K562 (cell line): ENCODE results near the gene REEP2. TPM values are rescaled to one million over a fixed set of nuclear protein-coding genes. Genes with fewer than 3 reads are reported as not detected.

Source experiments
- ATAC-seq: fragments of 200-7000 bp; cut with Tn5 transposase; 3 replicates; pipeline ENCODE4 v1.9.1; 2020; ENCODE audit warnings: moderate library complexity
- BruUV-seq: library from RNA; stranded (reverse); fragments of 400-500 nt; replicated peaks from 2 replicates; lab custom pipeline; 2021; lab: Mats Ljungman, UMichigan
- CTCF ChIA-PET: fragments of 300-600 bp; formaldehyde crosslinking; extraction: SDS; loops from one replicate; lab custom pipeline; 2021; ENCODE audit warnings: low intra/inter-chr PET ratio; lab: Yijun Ruan, JAX
- POLR2A ChIA-PET: fragments of 300-600, 350-650 bp; sonication (Branson Sonifier 250); formaldehyde crosslinking; extraction: SDS; loops from one replicate; lab custom pipeline; 2021; ENCODE audit warnings: antibody characterized with exemption, inconsistent platforms; lab: Yijun Ruan, JAX
- DNase-seq, 4 experiments: peaks; one replicate each; pipeline versions ENCODE4 v3.0.0 to v3.0.0-alpha.2; 2011 to 2018; ENCODE audit warnings: low spot score in 3 of 4, mixed read lengths in 3 of 4; ENCODE audit errors: extremely low read depth in 1 of 4
- FAIRE-seq: peaks from 2 replicates; lab custom pipeline; 2011; peaks lifted over from hg19 to GRCh38; lab: Jason Lieb, UNC
- H2AFZ ChIP-seq: 2 replicates; pipeline ENCODE4 v1.6.0; 2011; ENCODE audit warnings: low read depth, low read length, control low read depth, inconsistent platforms
- H3K27ac ChIP-seq: fragments of 200-600 bp; 3 replicates; pipeline ENCODE4 v1.8.0; 2011; ENCODE audit warnings: low read depth, mild to moderate bottlenecking, control low read depth, inconsistent platforms, low read length, moderate library complexity, mixed read lengths; ENCODE audit errors: extremely low read depth
- H3K27me3 ChIP-seq, 2 experiments: fragments of 300-600 bp in 1 of 2; 2 replicates in 1 of 2; 3 replicates in 1 of 2; pipeline versions ENCODE4 v1.6.0 to v1.8.0; 2011; ENCODE audit warnings: inconsistent platforms in 2 of 2, low read length in 2 of 2, mild to moderate bottlenecking in 1 of 2, mixed read lengths in 1 of 2, moderate library complexity in 1 of 2; ENCODE audit not compliant: control insufficient read depth in 2 of 2, insufficient read depth in 2 of 2
- H3K36me3 ChIP-seq: fragments of 300-600 bp; 3 replicates; pipeline ENCODE4 v1.8.0; 2011; ENCODE audit warnings: mild to moderate bottlenecking, low read length, inconsistent platforms; ENCODE audit not compliant: control insufficient read depth, insufficient read depth
- H3K4me1 ChIP-seq, 2 experiments: fragments of 200-600 bp in 1 of 2; replicated peaks in 1 of 2; 2 replicates in 1 of 2; 3 replicates in 1 of 2; pipeline versions ENCODE4 v1.5.1 to v1.8.0; 2011; ENCODE audit warnings: inconsistent platforms in 2 of 2, low read length in 2 of 2, mild to moderate bottlenecking in 1 of 2, mixed read lengths in 1 of 2, moderate library complexity in 1 of 2; ENCODE audit not compliant: control insufficient read depth in 2 of 2, insufficient read depth in 2 of 2
- H3K4me2 ChIP-seq: 2 replicates; pipeline ENCODE4 v1.6.1; 2011; ENCODE audit warnings: low read length, control low read depth, inconsistent platforms, mixed read lengths; ENCODE audit not compliant: insufficient read depth
- H3K4me3 ChIP-seq: fragments of 200-600 bp; sonication (generic), shearing (Covaris generic); 2 replicates; pipeline ENCODE4 v1.5.1; 2016; ENCODE audit warnings: control low read depth, inconsistent platforms
- H3K79me2 ChIP-seq: fragments of 200-600 bp; 3 replicates; pipeline ENCODE4 v1.8.0; 2011; ENCODE audit warnings: low read length, inconsistent platforms; ENCODE audit not compliant: control insufficient read depth, insufficient read depth
- H3K9ac ChIP-seq, 2 experiments: 2 replicates each; pipeline versions ENCODE4 v1.6.0 to v1.6.1; 2011; ENCODE audit warnings: low read depth in 2 of 2, low read length in 2 of 2, control low read depth in 1 of 2, inconsistent platforms in 1 of 2, mild to moderate bottlenecking in 1 of 2, mixed read lengths in 1 of 2; ENCODE audit not compliant: insufficient read depth in 1 of 2
- H3K9me1 ChIP-seq: one replicate; pipeline ENCODE4 v1.6.0; 2011; ENCODE audit warnings: inconsistent platforms, mild to moderate bottlenecking, low read length, moderate library complexity; ENCODE audit not compliant: control insufficient read depth, insufficient read depth
- H3K9me3 ChIP-seq: replicated peaks from 2 replicates; pipeline ENCODE4 v1.5.1; 2011; ENCODE audit warnings: low read depth, low read length, inconsistent platforms; ENCODE audit not compliant: control insufficient read depth, insufficient read depth
- H4K20me1 ChIP-seq: replicated peaks from 2 replicates; pipeline ENCODE4 v1.6.1; 2011; ENCODE audit warnings: low read length, inconsistent platforms, mixed read lengths; ENCODE audit not compliant: control insufficient read depth, insufficient read depth
- CREM ChIP-seq: IDR thresholded peaks from 2 replicates; pipeline ENCODE4 v1.6.1; 2014; ENCODE audit warnings: antibody characterized with exemption, low read depth
- FOXJ2 ChIP-seq: fragments of 200-800 bp; sonication (Bioruptor generic); IDR thresholded peaks from 2 replicates; pipeline ENCODE4 v1.6.1; 2016; ENCODE audit warnings: missing genetic modification characterization, missing compliant biosample characterization
- REST ChIP-seq, 2 experiments: fragments of 450-650 bp; formaldehyde crosslinking in 1 of 2; IDR thresholded peaks; 2 replicates each; pipeline versions ENCODE4 v1.4.0 to v1.6.1; 2014 to 2020; ENCODE audit warnings: mild to moderate bottlenecking in 2 of 2, borderline replicate concordance in 1 of 2, low read depth in 1 of 2
- SIN3B ChIP-seq: fragments of 450-650 bp; IDR thresholded peaks from 2 replicates; pipeline ENCODE4 v1.6.1; 2017; ENCODE audit warnings: low read depth, mild to moderate bottlenecking, moderate library complexity
- STAG1 ChIP-seq: sonication (generic); formaldehyde crosslinking; IDR thresholded peaks from 2 replicates; pipeline ENCODE4 v1.5.0; 2020; ENCODE audit warnings: missing genetic modification reagents, borderline replicate concordance
- ZBTB17 ChIP-seq: fragments of 450-650 bp; formaldehyde crosslinking; IDR thresholded peaks from 2 replicates; pipeline ENCODE4 v1.4.0; 2020; ENCODE audit warnings: mild to moderate bottlenecking
- ZEB2 ChIP-seq: fragments of 450-650 bp; IDR thresholded peaks from 2 replicates; pipeline ENCODE4 v1.6.1; 2016
- ZNF785 ChIP-seq: fragments of 250-450 bp; sonication (Bioruptor Pico); IDR thresholded peaks from 2 replicates; pipeline ENCODE4 v1.4.0; 2020; ENCODE audit warnings: mild to moderate bottlenecking
- whole genome bisulfite sequencing: fragments of 100-300 bp; shearing (Covaris generic); methylation state at CpG from one replicate; pipeline ENCODE4 v1.1.6; 2016; ENCODE audit warnings: low coverage, mixed read lengths; ENCODE audit not compliant: insufficient coverage; ENCODE audit errors: missing lambda C conversion rate; 5-methylcytosine and 5-hydroxymethylcytosine counted together
- in situ Hi-C: fragments of 300-500 bp; cut with MboI; formaldehyde crosslinking; loops from 4 replicates; pipeline ENCODE4 v1.15.0; 2018; ENCODE audit warnings: inconsistent platforms, mixed read lengths
- intact Hi-C: fragments of 100-400 bp; cut with micrococcal nuclease; formaldehyde crosslinking; loops from 2 replicates; pipeline ENCODE4 v1.14.2; 2022
- polyA plus RNA-seq, 8 experiments: library from polyadenylated mRNA; depleted of rRNA in 4 of 8; stranded (reverse) in 5 of 8; unstranded in 3 of 8; fragments of >200 nt; fragmentation: Nextera tagmentation in 2 of 8; fragmentation: Illumina TruSeq in 1 of 8; extraction: Ambion mirVana in 2 of 8; extraction: Trizol in 1 of 8; gene quantifications; 2 replicates each; pipeline versions ENCODE4 v1.2.1 to v1.2.3, GENCODE V29; 2011 to 2014; ENCODE audit warnings: inconsistent platforms in 1 of 8, missing spikeins in 1 of 8
- total RNA-seq, 7 experiments: library from RNA; depleted of rRNA in 6 of 7; stranded (reverse); fragments of >200 nt in 6 of 7; fragmentation: Illumina TruSeq in 2 of 7; extraction: Trizol in 2 of 7; gene quantifications; 2 replicates each; pipeline versions ENCODE4 v1.2.1 to v1.2.3, GENCODE V29; 2011 to 2021; ENCODE audit warnings: low replicate concordance in 1 of 7
- TF ChIP-seq, protein P1 (sequence below): fragments of 250-450 bp; sonication (Bioruptor Pico); IDR thresholded peaks from 2 replicates; pipeline ENCODE4 v1.4.0; 2020; ENCODE audit warnings: borderline replicate concordance

Gene REEP2
- total and polyA plus RNA-seq, 9 of the 15 experiments (the other 6 are each of a cell fraction or from before 2014, with no cell fraction given) = 0.03 to 1.1 (median 0.12) TPM; not detected in 1

- Histone ChIP-seq H3K27me3 (no peaks in the 10 kb centered on the region), H3K9ac (peak overlapping the region in 1 of 2 experiments; percentile 83; a peak in 2 of 4 replicates), H3K27ac (no peak overlapping the region), H3K4me2 (no peak overlapping the region), H3K4me1 (peaks cover 17 to 38% of the 10 kb centered on the region in 2 experiments), H4K20me1 (no peaks in the 10 kb centered on the region), H3K4me3 (no peak overlapping the region), H3K79me2 (no peaks in the 10 kb centered on the region), H2AFZ (no peak overlapping the region; the same call in 1 of the 2 replicates), H3K9me1 (no peaks in the 10 kb centered on the region), H3K36me3 (no peaks in the 10 kb centered on the region), H3K9me3 (no peaks in the 10 kb centered on the region)
- ATAC-seq = no peak
- intact Hi-C loops (loop anchor here (10.0 kb wide), 1 partner anchor 177 kb away; no protein-coding TSS in a partner anchor), in situ Hi-C loops (no loop called here)
- BruUV-seq = no TSS peak
- ChIA-PET POLR2A (interaction anchor here (0.6 to 3.4 kb wide), 2 partner anchors 46 to 86 kb away, joined by 3 to 26 read pairs; partner anchors contain the start of gene ETF1), CTCF (no interaction called here)
- DNase-seq = no peak
- WGBS = 46% methylated on average over 12 of the region's 12 CpGs
- FAIRE-seq = no peak
- TF ChIP-seq ZNF785 (CRISPR knock-in tag) (no peak), CREM (no peak), SIN3B (no peak), FOXJ2 (tag) (no peak), STAG1 (CRISPR knock-in tag) (no peak), REST (IDR thresholded peaks at IDR 0.05; ENCODE audit: borderline replicate concordance) (no peak), REST (CRISPR knock-in tag; IDR thresholded peaks at IDR 0.05; ENCODE audit: low read depth) (no peak), ZEB2 (no peak), ZBTB17 (no peak)
- TF ChIP-seq, protein P1, sequence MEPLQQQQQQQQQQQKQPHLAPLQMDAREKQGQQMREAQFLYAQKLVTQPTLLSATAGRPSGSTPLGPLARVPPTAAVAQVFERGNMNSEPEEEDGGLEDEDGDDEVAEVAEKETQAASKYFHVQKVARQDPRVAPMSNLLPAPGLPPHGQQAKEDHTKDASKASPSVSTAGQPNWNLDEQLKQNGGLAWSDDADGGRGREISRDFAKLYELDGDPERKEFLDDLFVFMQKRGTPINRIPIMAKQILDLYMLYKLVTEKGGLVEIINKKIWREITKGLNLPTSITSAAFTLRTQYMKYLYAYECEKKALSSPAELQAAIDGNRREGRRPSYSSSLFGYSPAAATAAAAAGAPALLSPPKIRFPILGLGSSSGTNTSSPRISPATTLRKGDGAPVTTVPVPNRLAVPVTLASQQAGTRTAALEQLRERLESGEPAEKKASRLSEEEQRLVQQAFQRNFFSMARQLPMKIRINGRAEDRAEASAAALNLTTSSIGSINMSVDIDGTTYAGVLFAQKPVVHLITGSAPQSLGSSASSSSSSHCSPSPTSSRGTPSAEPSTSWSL (CRISPR knock-in tag) = no peak
Observed at GRCh38 chr5:138457531-138458275, 18.8 kb downstream of the REEP2 start.
